Colonic mucosa (tissue), 4 donors: Measurements from ENCODE around the gene PLAGL2. TPM values are rescaled to one million over a fixed set of nuclear protein-coding genes. Genes with fewer than 3 reads are reported as not detected.

Experiments
- DNase-seq: peaks from one replicate; pipeline ENCODE4 v3.0.0-alpha.2; 2020
- H3K27ac ChIP-seq: fragments of 200-600 bp; one replicate; pipeline ENCODE4 v1.8.0; 2021
- H3K27me3 ChIP-seq: fragments of 200-600 bp; one replicate; pipeline ENCODE4 v1.8.0; 2021
- H3K36me3 ChIP-seq: fragments of 200-600 bp; one replicate; pipeline ENCODE4 v1.8.0; 2021
- H3K4me1 ChIP-seq: fragments of 200-600 bp; one replicate; pipeline ENCODE4 v1.8.0; 2021; ENCODE audit warnings: mild to moderate bottlenecking
- H3K4me3 ChIP-seq: fragments of 200-600 bp; one replicate; pipeline ENCODE4 v1.8.0; 2021
- H3K9ac ChIP-seq, 2 donors: one replicate each; pipeline ENCODE4 v1.7.0; 2013; ENCODE audit warnings: control low read depth in 2 of 2, low read depth in 2 of 2, low read length in 2 of 2
- H3K9me3 ChIP-seq: fragments of 200-600 bp; one replicate; pipeline ENCODE4 v1.8.0; 2021
- CTCF ChIP-seq: fragments of 200-600 bp; IDR thresholded peaks from one replicate; pipeline ENCODE4 v1.8.0; 2022; ENCODE audit warnings: antibody characterized with exemption, mild to moderate bottlenecking
- intact Hi-C: fragments of 100-400 bp; cut with DNase I; formaldehyde crosslinking; loops from one replicate; pipeline ENCODE4 v1.14.1; 2022
- total RNA-seq, 2 donors: library from RNA; stranded (reverse); fragmentation: NEBNext Ultra II Directional in 1 of 2; extraction: Animal tissue kit (Norgen Biotek cat#: 25700) in 1 of 2; gene quantifications; one replicate each; pipeline ENCODE4 v1.2.1, GENCODE V29; 2021
- donor health status: healthy.
- donor health status: DM: no; HTN: no; CAD: no.
- donor health status: DM: no; HTN: no; CAD: no.

PLAGL2 gene
- total RNA-seq, 2 donors from 2014 or later = 17.7 to 18.6 TPM

DNA sequence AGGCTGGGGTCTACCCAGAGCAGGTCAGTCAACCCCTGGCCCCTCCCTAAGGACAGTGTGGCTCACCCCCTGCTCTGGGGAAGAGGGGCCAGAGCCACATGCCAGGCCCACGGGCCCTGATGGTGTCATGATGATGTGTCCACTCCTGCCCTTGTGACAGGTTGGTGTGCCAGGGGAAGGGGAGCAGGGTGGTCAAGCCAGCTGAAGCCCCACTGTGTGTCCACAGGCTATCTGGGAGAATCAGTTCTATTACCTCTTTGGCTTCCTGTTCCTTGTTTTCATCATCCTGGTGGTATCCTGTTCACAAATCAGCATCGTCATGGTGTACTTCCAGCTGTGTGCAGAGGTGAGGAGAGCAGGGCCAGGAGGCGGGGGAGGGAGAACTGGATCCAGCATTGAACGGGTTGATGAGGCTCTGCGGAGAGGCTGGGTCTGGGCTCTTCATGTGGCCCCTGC lies 47.7 kb downstream of the PLAGL2 start:
- Histone ChIP-seq H3K9me3 (no peaks in the 10 kb centered on the region), H3K36me3 (peaks cover 4% of the 10 kb centered on the region), H3K9ac (no peak overlapping the region), H3K4me3 (no peak overlapping the region), H3K27ac (no peak overlapping the region), H3K27me3 (no peaks in the 10 kb centered on the region), H3K4me1 (no peaks in the 10 kb centered on the region)
- intact Hi-C loops = no loop called here
- TF ChIP-seq CTCF = no peak
- DNase-seq = no peak

DNA sequence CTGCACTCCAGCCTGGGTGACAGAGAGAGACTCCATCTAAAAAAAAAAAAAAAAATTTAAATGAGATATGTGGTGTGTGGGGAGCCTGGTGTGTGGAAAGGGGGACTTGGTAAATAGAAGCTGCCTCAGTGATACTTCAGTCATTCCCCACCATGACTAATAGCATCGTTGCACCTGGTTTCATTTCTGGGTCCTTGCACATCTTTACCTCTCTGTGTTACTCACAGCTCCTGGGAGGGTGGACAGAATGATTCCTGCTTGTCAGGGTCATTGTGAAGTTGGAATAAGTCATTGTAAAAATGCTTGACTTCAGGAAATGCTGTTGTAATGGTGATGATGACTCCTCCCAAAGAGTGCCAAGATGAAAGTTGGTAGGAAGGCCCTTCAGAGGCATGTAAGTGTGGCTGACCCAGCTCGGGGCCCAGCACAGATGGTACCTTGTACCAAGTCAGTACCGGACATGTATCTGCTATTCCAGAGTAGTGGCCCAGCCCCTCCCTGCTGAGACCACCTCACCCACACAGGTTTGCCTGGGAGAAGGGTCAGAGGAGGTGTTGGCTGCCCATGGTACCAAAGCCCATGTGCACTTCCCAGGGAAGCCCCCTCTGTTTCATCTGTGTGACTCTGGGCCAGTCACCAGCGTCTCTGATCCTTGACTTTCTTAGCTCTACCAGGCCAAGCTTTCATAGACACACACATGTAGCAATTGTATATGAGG lies 48.4 kb downstream of the PLAGL2 start:
- Histone ChIP-seq H3K27me3 (no peaks in the 10 kb centered on the region), H3K9ac (no peak overlapping the region), H3K4me1 (no peaks in the 10 kb centered on the region), H3K9me3 (no peaks in the 10 kb centered on the region), H3K4me3 (no peak overlapping the region), H3K27ac (no peak overlapping the region), H3K36me3 (peaks cover 4% of the 10 kb centered on the region)
- no peak for DNase-seq
- intact Hi-C loops = no loop called here
- TF ChIP-seq CTCF = no peak

DNA sequence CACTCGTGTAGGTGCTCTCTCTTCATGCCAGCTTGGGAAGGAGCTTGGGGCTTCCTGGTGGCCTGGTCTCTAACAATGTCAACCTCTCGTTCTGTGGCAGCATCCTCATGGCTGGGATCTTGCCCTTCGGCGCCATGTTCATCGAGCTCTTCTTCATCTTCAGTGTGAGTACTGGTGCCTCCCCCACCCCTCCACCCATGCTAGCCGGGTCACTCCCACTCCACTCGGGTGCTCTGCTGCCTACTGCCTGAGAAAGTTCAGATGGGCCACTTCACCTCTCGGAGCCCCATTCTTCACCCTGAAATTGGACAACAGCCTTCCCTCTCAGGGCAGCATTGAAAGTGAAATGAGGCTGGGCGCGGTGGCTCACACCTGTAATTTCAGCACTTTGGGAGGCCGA lies 49.2 kb downstream of the PLAGL2 start:
- DNase-seq = no peak
- Histone ChIP-seq H3K9ac (no peak overlapping the region), H3K9me3 (no peaks in the 10 kb centered on the region), H3K27ac (no peak overlapping the region), H3K4me1 (no peaks in the 10 kb centered on the region), H3K27me3 (no peaks in the 10 kb centered on the region), H3K36me3 (peaks cover 4% of the 10 kb centered on the region), H3K4me3 (no peak overlapping the region)
- no peak for TF ChIP-seq CTCF
- intact Hi-C loops = no loop called here

GRCh38 chr20:32157611-32158010 lies 49.9 kb downstream of the PLAGL2 start:
- H3K36me3 ChIP-seq = peaks cover 4% of the 10 kb centered on the region
- intact Hi-C loops = no loop called here
- no peaks in the 10 kb centered on the region for H3K9me3 ChIP-seq

More at GRCh38 chr20:32157611-32158010, 49.9 kb downstream of the PLAGL2 start:
- Histone ChIP-seq H3K4me3 (no peak overlapping the region), H3K4me1 (no peaks in the 10 kb centered on the region), H3K27me3 (no peaks in the 10 kb centered on the region), H3K9ac (no peak overlapping the region), H3K27ac (no peak overlapping the region)
- DNase-seq = no peak
- no peak for TF ChIP-seq CTCF
